ENCODE measurements around the gene CRMP1. TPM values are rescaled to one million over a fixed set of nuclear protein-coding genes. Genes with fewer than 3 reads are reported as not detected.

CRMP1 gene
- total RNA-seq, 4 donors from 2014 or later: 0.64 to 0.76 TPM; not detected in 2

DNA sequence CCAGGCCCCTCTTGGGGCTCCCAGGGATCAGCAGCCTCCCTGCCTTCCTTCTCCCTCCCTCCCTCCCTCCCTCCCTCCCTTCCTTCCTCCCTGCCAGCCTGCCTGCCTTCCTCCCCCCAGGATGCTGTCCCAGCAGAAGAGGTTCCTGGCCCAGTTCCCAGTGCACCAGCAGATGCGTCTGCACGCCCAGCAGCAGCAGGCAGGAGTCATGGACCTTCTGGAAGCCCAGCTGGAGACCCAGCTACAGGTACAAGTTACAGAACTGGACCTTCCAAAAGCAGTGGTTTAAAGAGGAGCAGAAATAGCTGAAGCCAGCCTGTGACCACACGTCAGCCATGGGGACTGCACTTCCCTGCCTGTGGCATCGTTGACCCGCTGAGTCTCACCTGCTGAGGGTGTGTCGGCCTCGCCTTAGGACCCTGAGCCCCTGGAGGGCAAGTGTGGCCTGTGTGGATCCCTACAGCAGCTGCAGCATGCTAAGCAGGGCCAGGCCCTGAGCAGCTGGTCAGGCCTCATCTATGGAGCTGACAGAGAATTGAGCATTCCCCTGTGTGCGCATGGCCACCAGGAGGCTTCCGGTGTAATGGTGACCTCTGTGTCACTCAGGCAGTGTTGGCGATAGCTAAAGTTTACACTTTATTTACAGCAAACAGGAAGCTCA lies 84.7 kb downstream of the CRMP1 start:
- Histone ChIP-seq H3K9me3 (no peaks in the 10 kb centered on the region), H3K27me3 (no peaks in the 10 kb centered on the region), H3K27ac (no peak overlapping the region), H3K4me1 (no peaks in the 10 kb centered on the region), H3K4me3 (no peak overlapping the region), H3K36me3 (peaks cover 83% of the 10 kb centered on the region)
- TF ChIP-seq POLR2AphosphoS5 (IDR thresholded peaks at IDR 0.05): no peak
- TF ChIP-seq POLR2A (IDR thresholded peaks at IDR 0.05): no peak
- no peak for TF ChIP-seq CTCF (IDR thresholded peaks at IDR 0.05)
- no peak for TF ChIP-seq EP300 (IDR thresholded peaks at IDR 0.05)
- WGBS: 74% methylated on average over 5 of the region's 10 CpGs
- DNase-seq (ENCODE audit: low spot score in 2 of 2): no peak

DNA sequence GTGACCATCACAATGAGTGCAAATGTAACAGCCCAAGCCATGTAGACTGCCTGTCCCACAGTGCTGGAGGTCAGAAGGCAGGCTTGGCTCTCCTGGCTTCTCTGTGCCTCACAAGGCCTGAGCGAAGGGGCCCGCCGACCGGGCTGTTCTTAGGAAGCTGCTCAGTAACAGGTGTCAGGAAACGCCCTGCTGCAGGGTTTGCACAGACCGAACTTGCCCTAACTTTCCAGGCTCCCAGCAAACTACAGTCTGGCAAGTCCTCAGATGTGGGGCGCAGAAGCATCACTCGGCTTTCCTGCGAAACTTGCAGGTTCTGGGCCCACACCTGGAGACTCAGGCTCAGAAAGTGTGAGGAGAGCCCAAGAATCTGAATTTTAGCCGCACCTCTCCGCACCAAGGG lies 87.6 kb downstream of the CRMP1 start:
- H3K9me3 ChIP-seq: no peaks in the 10 kb centered on the region
- WGBS: 100% methylated on average over 2 of the region's 11 CpGs
- H3K27me3 ChIP-seq: no peaks in the 10 kb centered on the region
- H3K4me1 ChIP-seq: no peaks in the 10 kb centered on the region
- H3K4me3 ChIP-seq: no peak overlapping the region
- DNase-seq (ENCODE audit: low spot score in 2 of 2): no peak
- TF ChIP-seq CTCF (IDR thresholded peaks at IDR 0.05): no peak
- no peak for TF ChIP-seq POLR2AphosphoS5 (IDR thresholded peaks at IDR 0.05)
- TF ChIP-seq EP300 (IDR thresholded peaks at IDR 0.05): no peak
- no peak for TF ChIP-seq POLR2A (IDR thresholded peaks at IDR 0.05)
- no peak overlapping the region for H3K27ac ChIP-seq
- H3K36me3 ChIP-seq: peaks cover 77% of the 10 kb centered on the region

GRCh38 chr4:5804656-5805055 lies 88.2 kb downstream of the CRMP1 start:
- WGBS: 96% methylated on average over 14 of the region's 14 CpGs
- peak in 1 of 2 donors; percentile 33 for DNase-seq (ENCODE audit: low spot score in 2 of 2)
- Histone ChIP-seq H3K27me3 (no peaks in the 10 kb centered on the region), H3K36me3 (peaks cover 71% of the 10 kb centered on the region), H3K4me3 (no peak overlapping the region), H3K27ac (no peak overlapping the region), H3K9me3 (no peaks in the 10 kb centered on the region), H3K4me1 (no peaks in the 10 kb centered on the region)
- TF ChIP-seq CTCF (IDR thresholded peaks at IDR 0.05) (no peak), POLR2A (IDR thresholded peaks at IDR 0.05) (no peak), EP300 (IDR thresholded peaks at IDR 0.05) (no peak), POLR2AphosphoS5 (IDR thresholded peaks at IDR 0.05) (no peak)

DNA sequence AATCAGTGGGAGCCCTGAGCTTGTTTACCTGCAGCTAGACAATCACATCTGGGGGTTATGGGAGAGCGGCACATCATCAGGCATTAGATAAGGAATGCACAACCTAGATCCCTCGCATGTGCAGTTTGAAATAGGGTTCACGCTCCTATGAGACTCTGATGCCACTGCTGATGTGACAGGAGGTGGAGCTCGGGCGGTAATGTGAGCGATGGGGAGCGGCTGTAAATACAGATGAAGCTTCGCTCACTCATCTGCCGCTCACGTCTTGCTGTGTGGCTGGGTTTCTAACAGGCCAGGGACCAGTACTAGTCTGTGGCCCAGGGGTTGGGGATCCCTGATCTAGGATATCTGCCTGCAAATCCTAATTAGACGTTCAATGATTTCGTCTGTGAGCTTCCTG lies 90.3 kb downstream of the CRMP1 start:
- no peak overlapping the region for H3K27ac ChIP-seq
- TF ChIP-seq EP300 (IDR thresholded peaks at IDR 0.05): no peak
- no peak for TF ChIP-seq POLR2A (IDR thresholded peaks at IDR 0.05)
- no peak for TF ChIP-seq POLR2AphosphoS5 (IDR thresholded peaks at IDR 0.05)
- TF ChIP-seq CTCF (IDR thresholded peaks at IDR 0.05): no peak
- peak in 1 of 2 donors; percentile 5 for DNase-seq (ENCODE audit: low spot score in 2 of 2)
- H3K4me1 ChIP-seq: no peaks in the 10 kb centered on the region
- H3K27me3 ChIP-seq: no peaks in the 10 kb centered on the region
- H3K4me3 ChIP-seq: no peak overlapping the region
- 98% methylated on average over 12 of the region's 12 CpGs for WGBS
- H3K9me3 ChIP-seq: no peaks in the 10 kb centered on the region
- peaks cover 62% of the 10 kb centered on the region for H3K36me3 ChIP-seq

- 95% methylated on average over 10 of the region's 13 CpGs for WGBS
- TF ChIP-seq POLR2AphosphoS5 (IDR thresholded peaks at IDR 0.05) (no peak), CTCF (IDR thresholded peaks at IDR 0.05) (no peak), POLR2A (IDR thresholded peaks at IDR 0.05) (no peak), EP300 (IDR thresholded peaks at IDR 0.05) (no peak)
- peaks cover 62% of the 10 kb centered on the region for H3K36me3 ChIP-seq
These were observed 91.2 kb downstream of the CRMP1 start for GRCh38 chr4:5801696-5802095.

More at GRCh38 chr4:5801696-5802095, 91.2 kb downstream of the CRMP1 start:
- H3K4me3 ChIP-seq: no peak overlapping the region
- no peaks in the 10 kb centered on the region for H3K4me1 ChIP-seq
- H3K27ac ChIP-seq: no peak overlapping the region
- peak in 1 of 2 donors; percentile 41 for DNase-seq (ENCODE audit: low spot score in 2 of 2)
- H3K9me3 ChIP-seq: no peaks in the 10 kb centered on the region
- H3K27me3 ChIP-seq: no peaks in the 10 kb centered on the region
